OCI-LY3 (cell line): ENCODE measurements around the gene TPRN.

Experiments used
- H2AFZ ChIP-seq: fragments of 200-600, 300-600 bp; shearing (Covaris generic); 2 replicates; pipeline ENCODE4 v1.6.0; 2014; ENCODE audit warnings: antibody characterized with exemption, low read depth, low read length
- H3K27ac ChIP-seq: fragments of 200-600, 300-600 bp; sonication (generic); 2 replicates; pipeline ENCODE4 v1.5.1; 2014; ENCODE audit warnings: mild to moderate bottlenecking, low read length, moderate library complexity, mixed read lengths
- H3K27me3 ChIP-seq: fragments of 200-600, 300-600 bp; sonication (generic); 2 replicates; pipeline ENCODE4 v1.6.1; 2014; ENCODE audit warnings: low read depth, low read length, mixed read lengths
- H3K36me3 ChIP-seq: fragments of 200-600, 300-600 bp; sonication (generic); replicated peaks from 2 replicates; pipeline ENCODE3; 2014; ENCODE audit warnings: low read depth, low read length, mixed read lengths
- H3K4me1 ChIP-seq: fragments of 300-600, 200-600 bp; sonication (generic); 2 replicates; pipeline ENCODE4 v1.6.1; 2014; ENCODE audit warnings: low read length, mixed read lengths
- H3K4me2 ChIP-seq: fragments of 200-600, 300-600 bp; sonication (generic); 2 replicates; pipeline ENCODE4 v1.6.1; 2014; ENCODE audit warnings: low read length, mixed read lengths
- H3K4me3 ChIP-seq: fragments of 300-600, 200-600 bp; sonication (generic); 2 replicates; pipeline ENCODE4 v1.5.1; 2014; ENCODE audit warnings: antibody characterized with exemption, mild to moderate bottlenecking, low read length, moderate library complexity
- H3K79me2 ChIP-seq: fragments of 300-600, 200-600 bp; shearing (Covaris generic); 2 replicates; pipeline ENCODE4 v1.6.1; 2014; ENCODE audit warnings: mild to moderate bottlenecking, low read length, mixed read lengths
- H3K9ac ChIP-seq: fragments of 300-600, 200-600 bp; shearing (Covaris generic); 2 replicates; pipeline ENCODE4 v1.6.0; 2014; ENCODE audit warnings: mild to moderate bottlenecking, low read length, moderate library complexity
- H3K9me3 ChIP-seq: fragments of 200-600, 300-600 bp; shearing (Covaris generic); 2 replicates; pipeline ENCODE4 v1.6.1; 2014; ENCODE audit warnings: low read length, mixed read lengths; ENCODE audit not compliant: insufficient read depth
- H4K20me1 ChIP-seq: fragments of 200-600, 300-600 bp; sonication (generic); 2 replicates; pipeline ENCODE4 v1.6.1; 2016; ENCODE audit warnings: low read length, mixed read lengths; ENCODE audit not compliant: insufficient read depth
- EZH2phosphoT487 ChIP-seq: fragments of 200-600 bp; shearing (Covaris generic); IDR thresholded peaks from 2 replicates; pipeline ENCODE4 v1.6.1; 2018; ENCODE audit warnings: antibody characterized with exemption, mixed run types, low read depth
- TF ChIP-seq, protein P1 (sequence below): fragments of 200-600, 300-600 bp; sonication (generic); IDR thresholded peaks from 2 replicates; pipeline ENCODE4 v1.5.1; 2014; ENCODE audit warnings: antibody characterized with exemption, low read length, low read depth

Gene TPRN

GRCh38 chr9:137230705-137231371 lies 30.3 kb upstream of the TPRN start, which contains the start of gene SLC34A3:
Gene SLC34A3, plus strand, starts transcription at chr9:137230901. Its CDS starts 802 bp downstream, at chr9:137231703.
- Histone ChIP-seq H4K20me1 (no peaks in the 10 kb centered on the region), H3K4me1 (peaks cover 24% of the 10 kb centered on the region), H3K9ac (no peak within 1 kb of the TSS), H3K79me2 (no peaks in the 10 kb centered on the region), H3K27me3 (0 out of 2 replicates have a peak, but pooled peaks cover 2% of the 10 kb centered on the region), H2AFZ (no peak within 1 kb of the TSS), H3K36me3 (no peaks in the 10 kb centered on the region), H3K4me3 (no peak within 1 kb of the TSS), H3K9me3 (no peaks in the 10 kb centered on the region), H3K4me2 (no peak within 1 kb of the TSS), H3K27ac (no peak within 1 kb of the TSS)
- TF ChIP-seq, protein P1, sequence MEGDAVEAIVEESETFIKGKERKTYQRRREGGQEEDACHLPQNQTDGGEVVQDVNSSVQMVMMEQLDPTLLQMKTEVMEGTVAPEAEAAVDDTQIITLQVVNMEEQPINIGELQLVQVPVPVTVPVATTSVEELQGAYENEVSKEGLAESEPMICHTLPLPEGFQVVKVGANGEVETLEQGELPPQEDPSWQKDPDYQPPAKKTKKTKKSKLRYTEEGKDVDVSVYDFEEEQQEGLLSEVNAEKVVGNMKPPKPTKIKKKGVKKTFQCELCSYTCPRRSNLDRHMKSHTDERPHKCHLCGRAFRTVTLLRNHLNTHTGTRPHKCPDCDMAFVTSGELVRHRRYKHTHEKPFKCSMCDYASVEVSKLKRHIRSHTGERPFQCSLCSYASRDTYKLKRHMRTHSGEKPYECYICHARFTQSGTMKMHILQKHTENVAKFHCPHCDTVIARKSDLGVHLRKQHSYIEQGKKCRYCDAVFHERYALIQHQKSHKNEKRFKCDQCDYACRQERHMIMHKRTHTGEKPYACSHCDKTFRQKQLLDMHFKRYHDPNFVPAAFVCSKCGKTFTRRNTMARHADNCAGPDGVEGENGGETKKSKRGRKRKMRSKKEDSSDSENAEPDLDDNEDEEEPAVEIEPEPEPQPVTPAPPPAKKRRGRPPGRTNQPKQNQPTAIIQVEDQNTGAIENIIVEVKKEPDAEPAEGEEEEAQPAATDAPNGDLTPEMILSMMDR = no peak
- no peak for TF ChIP-seq EZH2phosphoT487

- H3K4me3 ChIP-seq = no peak overlapping the region
- no peak overlapping the region for H3K4me2 ChIP-seq
These were observed 29.6 kb upstream of the TPRN start for GRCh38 chr9:137229903-137230704.

GRCh38 chr9:137228968-137229896 lies 28.7 kb upstream of the TPRN start:
- TF ChIP-seq EZH2phosphoT487 = no peak
- TF ChIP-seq, protein P1 = no peak
- H3K79me2 ChIP-seq = no peaks in the 10 kb centered on the region
- no peak overlapping the region for H3K4me3 ChIP-seq
- H2AFZ ChIP-seq = no peak overlapping the region
- H3K9me3 ChIP-seq = no peaks in the 10 kb centered on the region
- H3K9ac ChIP-seq = no peak overlapping the region
- H3K4me1 ChIP-seq = peaks cover 10% of the 10 kb centered on the region
- H3K27ac ChIP-seq = no peak overlapping the region
- no peaks in the 10 kb centered on the region for H3K36me3 ChIP-seq
- H4K20me1 ChIP-seq = no peaks in the 10 kb centered on the region
- no peak overlapping the region for H3K4me2 ChIP-seq
- 0 out of 2 replicates have a peak, but pooled peaks cover under 1% of the 10 kb centered on the region for H3K27me3 ChIP-seq

More at GRCh38 chr9:137229903-137230704, 29.6 kb upstream of the TPRN start:
- TF ChIP-seq EZH2phosphoT487 = no peak
- TF ChIP-seq, protein P1 = no peak
- Histone ChIP-seq H4K20me1 (no peaks in the 10 kb centered on the region), H2AFZ (no peak overlapping the region), H3K4me1 (peaks cover 16% of the 10 kb centered on the region), H3K36me3 (no peaks in the 10 kb centered on the region), H3K27me3 (0 out of 2 replicates have a peak, but pooled peaks cover 2% of the 10 kb centered on the region), H3K79me2 (no peaks in the 10 kb centered on the region), H3K9ac (no peak overlapping the region), H3K27ac (no peak overlapping the region), H3K9me3 (no peaks in the 10 kb centered on the region)
